H9 (cell line): ENCODE results near the gene LY6G6F. TPM values are rescaled to one million over a fixed set of nuclear protein-coding genes. Genes with fewer than 3 reads are reported as not detected.

ENCODE experiments used
- DNase-seq: peaks from one replicate; pipeline ENCODE4 v3.0.0-alpha.2; 2017
- H2AFZ ChIP-seq: one replicate; pipeline ENCODE4 v1.6.1; 2013; ENCODE audit warnings: mild to moderate bottlenecking, low read length, control low read depth, moderate library complexity
- H2AK5ac ChIP-seq: 2 replicates; pipeline ENCODE4 v1.6.1; 2013; ENCODE audit warnings: low read length, control low read depth, mixed read lengths; ENCODE audit not compliant: insufficient read length
- H2BK120ac ChIP-seq: one replicate; pipeline ENCODE4 v1.6.1; 2013; ENCODE audit warnings: low read depth, mild to moderate bottlenecking, low read length, control low read depth, inconsistent platforms; ENCODE audit not compliant: poor library complexity, severe bottlenecking
- H2BK12ac ChIP-seq: 2 replicates; pipeline ENCODE4 v1.6.1; 2013; ENCODE audit warnings: low read length, control low read depth, mixed read lengths, low read depth; ENCODE audit not compliant: insufficient read length
- H2BK15ac ChIP-seq: 2 replicates; pipeline ENCODE4 v1.6.1; 2013; ENCODE audit warnings: low read depth, low read length, control low read depth
- H2BK20ac ChIP-seq: one replicate; pipeline ENCODE4 v1.6.1; 2013; ENCODE audit warnings: low read depth, mild to moderate bottlenecking, low read length, control low read depth, inconsistent platforms; ENCODE audit not compliant: poor library complexity, severe bottlenecking
- H2BK5ac ChIP-seq: 2 replicates; pipeline ENCODE4 v1.6.1; 2013; ENCODE audit warnings: low read length, control low read depth, mixed read lengths; ENCODE audit not compliant: insufficient read length
- H3K14ac ChIP-seq: 2 replicates; pipeline ENCODE4 v1.6.1; 2013; ENCODE audit warnings: low read length, control low read depth; ENCODE audit not compliant: insufficient read depth
- H3K18ac ChIP-seq: 2 replicates; pipeline ENCODE4 v1.6.1; 2013; ENCODE audit warnings: low read depth, mild to moderate bottlenecking, mixed read lengths, low read length, control low read depth; ENCODE audit not compliant: insufficient read length
- H3K23ac ChIP-seq: 2 replicates; pipeline ENCODE4 v1.6.1; 2013; ENCODE audit warnings: low read length, control low read depth, mixed read lengths, low read depth; ENCODE audit not compliant: insufficient read length
- H3K23me2 ChIP-seq: 2 replicates; pipeline ENCODE4 v1.6.1; 2013; ENCODE audit warnings: low read depth, mild to moderate bottlenecking, mixed read lengths, low read length, control low read depth; ENCODE audit not compliant: insufficient read length, poor library complexity, severe bottlenecking
- H3K27ac ChIP-seq: 2 replicates; pipeline ENCODE4 v1.5.1; 2013; ENCODE audit warnings: low read length, control low read depth, mixed read lengths, low read depth; ENCODE audit not compliant: insufficient read length
- H3K27me3 ChIP-seq: 2 replicates; pipeline ENCODE4 v1.6.1; 2013; ENCODE audit warnings: low read length, control low read depth, inconsistent platforms; ENCODE audit not compliant: insufficient read depth
- H3K4ac ChIP-seq: 2 replicates; pipeline ENCODE4 v1.6.1; 2013; ENCODE audit warnings: low read depth, mild to moderate bottlenecking, control low read depth, inconsistent platforms, low read length, moderate library complexity
- H3K4me1 ChIP-seq: 2 replicates; pipeline ENCODE4 v1.6.1; 2013; ENCODE audit warnings: low read length, control low read depth, inconsistent platforms; ENCODE audit not compliant: insufficient read depth
- H3K4me2 ChIP-seq: 2 replicates; pipeline ENCODE4 v1.6.1; 2013; ENCODE audit warnings: low read length, control low read depth, mixed read lengths; ENCODE audit not compliant: insufficient read length, insufficient read depth
- H3K56ac ChIP-seq: 2 replicates; pipeline ENCODE4 v1.6.1; 2013; ENCODE audit warnings: low read depth, mild to moderate bottlenecking, mixed read lengths, low read length, control low read depth; ENCODE audit not compliant: insufficient read length
- H3K79me1 ChIP-seq: 2 replicates; pipeline ENCODE4 v1.6.1; 2013; ENCODE audit warnings: low read depth, mild to moderate bottlenecking, moderate library complexity, low read length, control low read depth, inconsistent platforms; ENCODE audit not compliant: insufficient read depth, poor library complexity, severe bottlenecking
- H3K79me2 ChIP-seq: 2 replicates; pipeline ENCODE4 v1.6.1; 2013; ENCODE audit warnings: low read length, control low read depth, inconsistent platforms; ENCODE audit not compliant: insufficient read depth
- H3K9ac ChIP-seq: 2 replicates; pipeline ENCODE4 v1.6.1; 2013; ENCODE audit warnings: low read length, control low read depth, mixed read lengths; ENCODE audit not compliant: insufficient read length; ENCODE audit errors: extremely low read depth
- H3K9me3 ChIP-seq: one replicate; pipeline ENCODE4 v1.6.1; 2013; ENCODE audit warnings: low read depth, low read length, inconsistent platforms; ENCODE audit not compliant: control insufficient read depth
- H3T11ph ChIP-seq: one replicate; pipeline ENCODE4 v1.6.1; 2013; ENCODE audit warnings: mild to moderate bottlenecking, low read length, control low read depth, inconsistent platforms
- H4K20me1 ChIP-seq: one replicate; pipeline ENCODE4 v1.6.1; 2013; ENCODE audit not compliant: control insufficient read depth, insufficient read length, insufficient read depth
- H4K5ac ChIP-seq: 2 replicates; pipeline ENCODE4 v1.6.1; 2013; ENCODE audit warnings: low read depth, mild to moderate bottlenecking, mixed read lengths, low read length, control low read depth; ENCODE audit not compliant: insufficient read length
- H4K8ac ChIP-seq: replicated peaks from 2 replicates; pipeline ENCODE4 v1.6.1; 2013; ENCODE audit warnings: low read length, control low read depth, mixed read lengths, low read depth; ENCODE audit not compliant: insufficient read length
- H4K91ac ChIP-seq: 2 replicates; pipeline ENCODE4 v1.6.1; 2013; ENCODE audit warnings: low read depth, mild to moderate bottlenecking, moderate library complexity, mixed read lengths, low read length, control low read depth; ENCODE audit not compliant: insufficient read length
- H3K27ac Mint-ChIP-seq, 3 experiments: 2 replicates in 2 of 3; 3 replicates in 1 of 3; pipeline ENCODE4 v1.8.0; 2020 to 2021; ENCODE audit warnings: mixed read lengths in 3 of 3, mild to moderate bottlenecking in 1 of 3, moderate library complexity in 1 of 3
- H3K27me3 Mint-ChIP-seq: 2 replicates; pipeline ENCODE4 v1.8.0; 2021; ENCODE audit warnings: low read depth, mild to moderate bottlenecking, moderate library complexity, mixed read lengths
- H3K36me3 Mint-ChIP-seq, 3 experiments: 2 replicates in 2 of 3; 3 replicates in 1 of 3; pipeline ENCODE4 v1.8.0; 2020 to 2021; ENCODE audit warnings: low read depth in 3 of 3, mixed read lengths in 3 of 3; ENCODE audit not compliant: insufficient read depth in 1 of 3
- H3K4me1 Mint-ChIP-seq, 2 experiments: 2 replicates each; pipeline ENCODE4 v1.8.0; 2020; ENCODE audit warnings: mixed read lengths in 2 of 2
- H3K4me3 Mint-ChIP-seq, 2 experiments: 2 replicates in 1 of 2; 3 replicates in 1 of 2; pipeline ENCODE4 v1.8.0; 2020 to 2021; ENCODE audit warnings: mild to moderate bottlenecking in 2 of 2, mixed read lengths in 2 of 2, moderate library complexity in 1 of 2
- H3K9me3 Mint-ChIP-seq, 2 experiments: 2 replicates in 1 of 2; 3 replicates in 1 of 2; pipeline ENCODE4 v1.8.0; 2020; ENCODE audit warnings: mild to moderate bottlenecking in 2 of 2, mixed read lengths in 2 of 2, moderate library complexity in 1 of 2
- WGBS: extraction: QIAGEN DNeasy Blood & Tissue Kit; methylation state at CpG from one replicate; pipeline ENCODE4 v1.1.7; 2013; ENCODE audit warnings: missing lambda C conversion rate, low lambda C conversion rate, mixed read lengths; ENCODE audit not compliant: insufficient read length; ENCODE audit errors: extremely low coverage; 5-methylcytosine and 5-hydroxymethylcytosine counted together
- total RNA-seq: library from RNA; stranded (reverse); gene quantifications from 2 replicates; pipeline ENCODE4 v1.2.1, GENCODE V29; 2021
- TF ChIP-seq, protein P1 (sequence below): fragments of 200-600 bp; sonication (generic); conservative IDR thresholded peaks from 3 replicates; pipeline ENCODE4 v1.8.0; 2021; ENCODE audit warnings: antibody characterized with exemption, mild to moderate bottlenecking

LY6G6F gene
- total RNA-seq, 1 experiment from 2014 or later = not detected

DNA sequence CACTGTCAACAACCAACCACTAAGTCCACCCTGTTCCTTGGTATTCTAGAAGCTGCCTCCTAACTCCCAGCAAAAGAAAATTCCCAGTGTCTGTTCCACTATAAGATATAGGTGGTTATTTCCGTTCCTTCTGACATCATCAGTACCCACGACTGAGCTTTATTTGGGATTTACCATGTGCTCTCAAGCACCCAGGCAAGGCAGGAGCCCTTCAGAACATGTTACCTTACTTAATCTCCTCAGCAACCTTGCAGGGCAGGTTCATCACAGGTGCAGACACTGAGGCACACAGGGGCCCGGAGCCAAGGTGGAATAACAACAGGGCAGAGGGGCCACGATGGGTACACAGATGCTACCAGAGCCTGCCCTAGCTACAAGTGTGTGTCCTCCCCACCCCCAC is 14.3 kb upstream of the LY6G6F start:
- Histone ChIP-seq H3T11ph (no peak overlapping the region), H2BK15ac (no peak overlapping the region), H3K9ac (no peak overlapping the region), H4K8ac (no peak overlapping the region), H3K23me2 (no peaks in the 10 kb centered on the region), H4K20me1 (no peaks in the 10 kb centered on the region), H3K79me2 (no peaks in the 10 kb centered on the region), H3K9me3 (no peaks in the 10 kb centered on the region), H3K56ac (no peak overlapping the region), H2BK20ac (no peak overlapping the region), H3K4me1 (no peaks in the 10 kb centered on the region), H3K27me3 (no peaks in the 10 kb centered on the region), H4K5ac (no peak overlapping the region), H2AFZ (no peak overlapping the region), H3K23ac (no peak overlapping the region), H3K4me2 (no peak overlapping the region), H3K4ac (no peak overlapping the region), H3K18ac (no peak overlapping the region), H2BK120ac (no peak overlapping the region), H3K14ac (no peak overlapping the region), H2BK5ac (no peak overlapping the region), H2BK12ac (no peak overlapping the region), H2AK5ac (no peak overlapping the region), H3K79me1 (no peaks in the 10 kb centered on the region), H4K91ac (no peak overlapping the region), H3K27ac (no peak overlapping the region)
- TF ChIP-seq, protein P1, sequence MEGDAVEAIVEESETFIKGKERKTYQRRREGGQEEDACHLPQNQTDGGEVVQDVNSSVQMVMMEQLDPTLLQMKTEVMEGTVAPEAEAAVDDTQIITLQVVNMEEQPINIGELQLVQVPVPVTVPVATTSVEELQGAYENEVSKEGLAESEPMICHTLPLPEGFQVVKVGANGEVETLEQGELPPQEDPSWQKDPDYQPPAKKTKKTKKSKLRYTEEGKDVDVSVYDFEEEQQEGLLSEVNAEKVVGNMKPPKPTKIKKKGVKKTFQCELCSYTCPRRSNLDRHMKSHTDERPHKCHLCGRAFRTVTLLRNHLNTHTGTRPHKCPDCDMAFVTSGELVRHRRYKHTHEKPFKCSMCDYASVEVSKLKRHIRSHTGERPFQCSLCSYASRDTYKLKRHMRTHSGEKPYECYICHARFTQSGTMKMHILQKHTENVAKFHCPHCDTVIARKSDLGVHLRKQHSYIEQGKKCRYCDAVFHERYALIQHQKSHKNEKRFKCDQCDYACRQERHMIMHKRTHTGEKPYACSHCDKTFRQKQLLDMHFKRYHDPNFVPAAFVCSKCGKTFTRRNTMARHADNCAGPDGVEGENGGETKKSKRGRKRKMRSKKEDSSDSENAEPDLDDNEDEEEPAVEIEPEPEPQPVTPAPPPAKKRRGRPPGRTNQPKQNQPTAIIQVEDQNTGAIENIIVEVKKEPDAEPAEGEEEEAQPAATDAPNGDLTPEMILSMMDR = no peak
- Mint-ChIP-seq H3K27me3 (no peaks in the 10 kb centered on the region), H3K4me1 (peaks cover 5 to 10% of the 10 kb centered on the region in 2 experiments; a peak in 3 of 4 replicates), H3K9me3 (no peaks in the 10 kb centered on the region), H3K27ac (no peak overlapping the region), H3K4me3 (no peak overlapping the region), H3K36me3 (peaks cover 9 to 60% (median 45%) of the 10 kb centered on the region in 3 experiments; a peak in 6 of 7 replicates)
- DNase-seq = no peak
- no CpG with 5 or more reads among the region's 4 CpGs for WGBS
